Gastroesophageal sphincter (tissue), 4 donors: Measurements from ENCODE around the gene DAAM1. TPM values are rescaled to one million over a fixed set of nuclear protein-coding genes. Genes with fewer than 3 reads are reported as not detected.
A peak's percentile ranks its signal among the peaks of the same experiment; 100 is the strongest.

Experiments
- ATAC-seq: fragments of 150-250 bp; one replicate; pipeline ENCODE4 v1.9.1; 2016; ENCODE audit warnings: mild to moderate bottlenecking, moderate library complexity
- H3K27ac ChIP-seq, 4 donors: fragments of 200-600 bp; sonication (generic) in 3 of 4; 1 replicate in 3 of 4; 2 replicates in 1 of 4; pipeline ENCODE4 v1.5.1; 2016 to 2019
- H3K27me3 ChIP-seq: fragments of 200-600 bp; sonication (generic); one replicate; pipeline ENCODE4 v1.5.1; 2019
- H3K36me3 ChIP-seq, 2 donors: fragments of 200-600 bp; sonication (generic); one replicate each; pipeline ENCODE4 v1.5.1; 2019; ENCODE audit warnings: control low read depth in 1 of 2
- H3K4me1 ChIP-seq, 3 donors: fragments of 200-600 bp; sonication (generic); 1 replicate in 2 of 3; 2 replicates in 1 of 3; pipeline ENCODE4 v1.5.1; 2016 to 2019; ENCODE audit warnings: control low read depth in 2 of 3
- H3K4me3 ChIP-seq, 2 donors: fragments of 200-600 bp; sonication (generic); one replicate each; pipeline ENCODE4 v1.5.1; 2019; ENCODE audit warnings: mild to moderate bottlenecking in 1 of 2, moderate library complexity in 1 of 2
- H3K9me3 ChIP-seq, 3 donors: fragments of 200-600 bp; sonication (generic); one replicate each; pipeline ENCODE4 v1.5.1; 2017 to 2019; ENCODE audit warnings: control low read depth in 2 of 3
- EP300 ChIP-seq: sonication (generic); formaldehyde crosslinking; IDR thresholded peaks from one replicate; pipeline ENCODE4 v1.6.1; 2017; ENCODE audit warnings: antibody characterized with exemption, mild to moderate bottlenecking
- POLR2A ChIP-seq, 2 donors: fragments of 450-650 bp; IDR thresholded peaks; one replicate each; pipeline ENCODE4 v1.6.1; 2017; ENCODE audit warnings: antibody characterized with exemption in 2 of 2, mild to moderate bottlenecking in 2 of 2, moderate library complexity in 1 of 2
- POLR2AphosphoS5 ChIP-seq: sonication (generic); formaldehyde crosslinking; IDR thresholded peaks from one replicate; pipeline ENCODE4 v1.6.1; 2017; ENCODE audit warnings: antibody characterized with exemption
- WGBS, 2 donors: methylation state at CpG; one replicate each; pipeline ENCODE4 v1.1.5; 2018; ENCODE audit warnings: low coverage in 1 of 2; 5-methylcytosine and 5-hydroxymethylcytosine counted together
- total RNA-seq, 4 donors: library from RNA; depleted of rRNA; stranded (reverse); fragments of >200 nt; gene quantifications; one replicate each; pipeline ENCODE4 v1.1.0, GENCODE V29; 2016
- TF ChIP-seq, protein P1 (sequence below), 4 experiments: fragments of 200-600 bp in 2 of 4; fragments of 450-650 bp in 2 of 4; sonication (generic) in 1 of 4; IDR thresholded peaks; one replicate each; pipeline ENCODE4 v1.5.1; 2017 to 2019; ENCODE audit warnings: antibody characterized with exemption in 4 of 4, mild to moderate bottlenecking in 2 of 4, moderate library complexity in 2 of 4

Gene DAAM1
- total RNA-seq, 4 donors from 2014 or later: 64.0 to 124 (median 87.3) TPM

GRCh38 chr14:59337141-59337611 lies 148.7 kb downstream of the DAAM1 start:
- H3K9me3 ChIP-seq: no peaks in the 10 kb centered on the region
- peak overlapping the region; percentile 85 to 99 (median 88) for H3K27ac ChIP-seq
- H3K4me3 ChIP-seq: no peak overlapping the region
- WGBS, 2 donors: 14 to 16% methylated on average over 4 of the region's 4 CpGs
- peak; percentile 78 for TF ChIP-seq POLR2AphosphoS5
- no peak for TF ChIP-seq EP300
- no peaks in the 10 kb centered on the region for H3K27me3 ChIP-seq
- H3K36me3 ChIP-seq: no peaks in the 10 kb centered on the region
- peaks cover 23 to 100% (median 58%) of the 10 kb centered on the region in 3 donors for H3K4me1 ChIP-seq
- ATAC-seq: peak; percentile 68

DNA sequence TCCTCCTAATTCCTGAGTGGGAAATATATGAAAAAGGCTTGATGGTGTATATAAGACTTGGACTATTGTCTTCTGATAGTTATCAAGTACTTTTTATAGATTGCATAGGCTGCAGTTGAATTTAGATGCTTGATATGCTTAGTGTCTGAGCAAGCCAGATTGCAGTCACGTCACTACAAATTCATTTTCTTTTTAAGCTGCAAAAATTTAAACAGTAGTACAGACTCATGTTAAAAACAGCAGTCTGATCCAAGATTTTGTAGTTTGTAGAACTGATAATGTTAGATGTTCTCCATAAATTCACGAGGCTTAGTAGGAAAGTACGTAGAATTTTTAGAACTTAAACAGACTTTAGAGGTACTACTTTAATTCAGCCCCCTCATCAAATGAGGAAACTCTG lies 150.3 kb downstream of the DAAM1 start:
- no peak for ATAC-seq
- Histone ChIP-seq H3K9me3 (no peaks in the 10 kb centered on the region), H3K27me3 (no peaks in the 10 kb centered on the region), H3K36me3 (no peaks in the 10 kb centered on the region), H3K4me1 (peaks cover 9 to 100% (median 47%) of the 10 kb centered on the region in 3 donors), H3K27ac (peak overlapping the region; percentile 53 to 99 (median 86)), H3K4me3 (no peak overlapping the region)
- 30 to 39% methylated on average over 3 of the region's 3 CpGs for WGBS, 2 donors
- TF ChIP-seq EP300 (no peak), POLR2A (IDR thresholded peaks at IDR 0.05) (no peak), POLR2AphosphoS5 (no peak)
- TF ChIP-seq, protein P1, sequence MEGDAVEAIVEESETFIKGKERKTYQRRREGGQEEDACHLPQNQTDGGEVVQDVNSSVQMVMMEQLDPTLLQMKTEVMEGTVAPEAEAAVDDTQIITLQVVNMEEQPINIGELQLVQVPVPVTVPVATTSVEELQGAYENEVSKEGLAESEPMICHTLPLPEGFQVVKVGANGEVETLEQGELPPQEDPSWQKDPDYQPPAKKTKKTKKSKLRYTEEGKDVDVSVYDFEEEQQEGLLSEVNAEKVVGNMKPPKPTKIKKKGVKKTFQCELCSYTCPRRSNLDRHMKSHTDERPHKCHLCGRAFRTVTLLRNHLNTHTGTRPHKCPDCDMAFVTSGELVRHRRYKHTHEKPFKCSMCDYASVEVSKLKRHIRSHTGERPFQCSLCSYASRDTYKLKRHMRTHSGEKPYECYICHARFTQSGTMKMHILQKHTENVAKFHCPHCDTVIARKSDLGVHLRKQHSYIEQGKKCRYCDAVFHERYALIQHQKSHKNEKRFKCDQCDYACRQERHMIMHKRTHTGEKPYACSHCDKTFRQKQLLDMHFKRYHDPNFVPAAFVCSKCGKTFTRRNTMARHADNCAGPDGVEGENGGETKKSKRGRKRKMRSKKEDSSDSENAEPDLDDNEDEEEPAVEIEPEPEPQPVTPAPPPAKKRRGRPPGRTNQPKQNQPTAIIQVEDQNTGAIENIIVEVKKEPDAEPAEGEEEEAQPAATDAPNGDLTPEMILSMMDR (IDR thresholded peaks at IDR 0.05): no peak

- no peak for ATAC-seq
- TF ChIP-seq EP300 (no peak), POLR2A (IDR thresholded peaks at IDR 0.05) (no peak)
- TF ChIP-seq, protein P1 (IDR thresholded peaks at IDR 0.05): no peak
- no peak overlapping the region for H3K4me3 ChIP-seq
- no peaks in the 10 kb centered on the region for H3K27me3 ChIP-seq
- peak overlapping the region; percentile 64 to 99 (median 86) for H3K27ac ChIP-seq
- 74 to 80% methylated on average over 6 of the region's 6 CpGs for WGBS, 2 donors
- no peaks in the 10 kb centered on the region for H3K36me3 ChIP-seq
- peaks cover 6 to 100% (median 41%) of the 10 kb centered on the region in 3 donors for H3K4me1 ChIP-seq
- no peaks in the 10 kb centered on the region for H3K9me3 ChIP-seq
These were observed 151.3 kb downstream of the DAAM1 start for GRCh38 chr14:59339524-59340330.

DNA sequence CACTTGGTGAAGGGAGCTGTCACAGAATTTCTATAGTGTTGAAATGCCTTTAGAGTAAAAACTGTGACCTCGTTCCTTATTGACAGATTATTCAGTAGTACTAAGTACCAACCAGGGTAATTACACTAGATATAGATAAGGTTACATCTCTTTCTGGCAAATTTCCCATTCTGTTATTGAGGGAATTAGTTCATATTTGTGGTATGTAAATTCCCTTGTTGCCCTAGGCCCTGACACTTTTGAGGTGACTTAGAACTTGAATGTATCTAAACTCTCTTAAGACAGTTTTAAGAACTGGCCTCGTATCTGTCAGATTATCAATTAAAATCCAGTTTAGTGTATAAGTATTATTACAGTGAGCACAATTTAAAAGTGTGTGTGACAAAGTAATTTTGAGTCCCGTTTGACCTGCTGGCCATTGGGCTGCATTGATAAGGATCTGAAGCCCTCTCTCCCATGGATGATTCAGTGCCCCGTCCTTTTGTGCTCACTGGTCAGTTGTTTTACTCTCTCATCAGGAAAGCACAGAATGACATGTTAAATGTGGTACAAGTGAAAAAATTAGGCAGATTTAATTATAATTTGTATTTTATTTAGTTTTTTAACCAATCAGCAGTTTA lies 153.5 kb downstream of the DAAM1 start:
- WGBS, 2 donors: 85 to 87% methylated on average over 4 of the region's 4 CpGs

More for the DNA sequence above, 153.5 kb downstream of the DAAM1 start:
- H3K4me1 ChIP-seq: peaks cover 6 to 99% (median 42%) of the 10 kb centered on the region in 3 donors
- no peak for ATAC-seq
- TF ChIP-seq POLR2A (IDR thresholded peaks at IDR 0.05): no peak
- no peak for TF ChIP-seq POLR2AphosphoS5
- TF ChIP-seq, protein P1 (IDR thresholded peaks at IDR 0.05): no peak
- no peak for TF ChIP-seq EP300
- no peak overlapping the region for H3K4me3 ChIP-seq
- H3K27me3 ChIP-seq: no peaks in the 10 kb centered on the region
- no peaks in the 10 kb centered on the region for H3K36me3 ChIP-seq
- H3K27ac ChIP-seq: peak overlapping the region; percentile 64 to 99 (median 86)
- H3K9me3 ChIP-seq: no peaks in the 10 kb centered on the region
